Activated T-helper 1 cell treated with anti-CD3 and anti-CD28 coated beads, Interleukin-12 subunit alpha, Interleukin-12 subunit beta, Interleukin-2, Interleukin-4 antibody, amounts not matched to agents 30 ng/mL and 10 ng/mL and 1 ng/mL, durations not matched to agents 14 hours and 24 hours and 36 hours (primary cell): ENCODE measurements around the gene RRAGD. TPM values are rescaled to one million over a fixed set of nuclear protein-coding genes. Genes with fewer than 3 reads are reported as not detected.

Source experiments
- DNase-seq: peaks from one replicate; pipeline ENCODE4 v3.0.0; 2021; ENCODE audit warnings: low spot score
- H3K27ac Mint-ChIP-seq: one replicate; pipeline ENCODE4 v1.8.0; 2021; ENCODE audit warnings: mild to moderate bottlenecking, mixed read lengths
- H3K27me3 Mint-ChIP-seq: one replicate; pipeline ENCODE4 v1.8.0; 2022; ENCODE audit warnings: mild to moderate bottlenecking, moderate library complexity, mixed read lengths; ENCODE audit not compliant: insufficient read depth
- H3K36me3 Mint-ChIP-seq: one replicate; pipeline ENCODE4 v1.8.0; 2021; ENCODE audit warnings: low read depth, mixed read lengths
- H3K4me1 Mint-ChIP-seq: one replicate; pipeline ENCODE4 v1.8.0; 2021; ENCODE audit warnings: low read depth, mixed read lengths
- H3K4me3 Mint-ChIP-seq: one replicate; pipeline ENCODE4 v1.8.0; 2021; ENCODE audit warnings: mild to moderate bottlenecking, moderate library complexity, mixed read lengths
- H3K9me3 Mint-ChIP-seq: one replicate; pipeline ENCODE4 v1.8.0; 2021; ENCODE audit warnings: mixed read lengths
- intact Hi-C: fragments of 100-400 bp; cut with micrococcal nuclease; formaldehyde crosslinking; loops from one replicate; pipeline ENCODE4 v1.15.1; 2024
- total RNA-seq: library from RNA; stranded (reverse); gene quantifications from 2 replicates; pipeline ENCODE4 v1.2.3, GENCODE V29; 2022

RRAGD gene, protein sequence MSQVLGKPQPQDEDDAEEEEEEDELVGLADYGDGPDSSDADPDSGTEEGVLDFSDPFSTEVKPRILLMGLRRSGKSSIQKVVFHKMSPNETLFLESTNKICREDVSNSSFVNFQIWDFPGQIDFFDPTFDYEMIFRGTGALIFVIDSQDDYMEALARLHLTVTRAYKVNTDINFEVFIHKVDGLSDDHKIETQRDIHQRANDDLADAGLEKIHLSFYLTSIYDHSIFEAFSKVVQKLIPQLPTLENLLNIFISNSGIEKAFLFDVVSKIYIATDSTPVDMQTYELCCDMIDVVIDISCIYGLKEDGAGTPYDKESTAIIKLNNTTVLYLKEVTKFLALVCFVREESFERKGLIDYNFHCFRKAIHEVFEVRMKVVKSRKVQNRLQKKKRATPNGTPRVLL
- 7.8 and 10.1 TPM in 2 replicates for total RNA-seq

DNA sequence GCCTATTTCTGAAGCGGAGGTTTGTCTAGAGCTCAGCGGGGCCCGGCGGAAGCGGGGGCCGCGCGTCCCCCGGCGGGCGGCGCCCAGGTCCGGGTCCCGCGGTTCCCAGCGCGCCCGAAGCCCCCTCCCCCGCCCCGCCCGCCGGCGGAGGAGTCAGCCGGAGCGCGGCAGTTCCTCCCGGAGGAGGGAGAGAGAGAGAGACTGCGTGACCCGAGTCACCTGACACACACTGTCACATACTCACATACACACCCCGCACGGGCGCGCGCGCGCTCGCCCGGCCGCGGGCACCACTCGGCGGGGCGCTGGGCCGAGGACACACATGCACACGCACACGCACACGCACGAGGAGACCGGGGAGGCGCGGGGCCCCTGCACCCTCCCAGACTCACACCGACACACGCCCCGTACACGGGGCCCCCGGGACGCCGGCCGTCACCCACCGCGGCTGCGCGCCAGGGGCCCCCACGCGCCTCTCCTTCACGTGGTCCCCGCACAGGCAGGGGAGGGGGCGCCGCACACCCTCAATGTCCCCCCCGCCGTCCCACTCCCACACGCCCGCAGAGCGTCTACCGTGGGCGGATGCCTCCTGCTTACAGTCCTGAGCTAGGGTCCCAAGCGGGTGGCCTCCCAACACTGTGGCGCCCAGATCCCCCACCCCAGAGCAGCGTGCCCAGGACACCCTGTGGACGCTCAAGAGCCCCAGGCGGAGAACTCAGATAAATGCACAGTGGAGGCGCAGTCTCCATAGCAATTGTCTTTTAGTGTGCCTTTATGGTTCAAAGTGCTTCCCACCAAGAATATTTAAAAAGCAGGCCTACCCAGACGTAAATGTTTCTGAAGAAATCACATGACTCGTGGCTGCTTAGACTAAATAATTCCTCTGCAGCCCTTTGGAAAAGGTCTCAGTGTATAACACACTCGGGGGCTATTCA lies at the start of gene RRAGD:
Gene RRAGD (minus strand): TSS at position 203 of the 935 bp plus-strand sequence. CDS start 280 bp downstream, outside the sequence.
- Mint-ChIP-seq H3K27me3 (peaks cover 50% of the 10 kb centered on the region), H3K36me3 (peaks cover 3% of the 10 kb centered on the region), H3K9me3 (no peaks in the 10 kb centered on the region), H3K4me3 (peak within 1 kb of the TSS; percentile 95), H3K27ac (peak within 1 kb of the TSS; percentile 94), H3K4me1 (peaks cover 25% of the 10 kb centered on the region)
- peak; percentile 49 for DNase-seq
- intact Hi-C loops: loop anchor here (1.0 kb wide), 5 partner anchors 37 to 449 kb away; partner anchors contain the start of genes LYRM2, PM20D2, PNRC1 and RNGTT

DNA sequence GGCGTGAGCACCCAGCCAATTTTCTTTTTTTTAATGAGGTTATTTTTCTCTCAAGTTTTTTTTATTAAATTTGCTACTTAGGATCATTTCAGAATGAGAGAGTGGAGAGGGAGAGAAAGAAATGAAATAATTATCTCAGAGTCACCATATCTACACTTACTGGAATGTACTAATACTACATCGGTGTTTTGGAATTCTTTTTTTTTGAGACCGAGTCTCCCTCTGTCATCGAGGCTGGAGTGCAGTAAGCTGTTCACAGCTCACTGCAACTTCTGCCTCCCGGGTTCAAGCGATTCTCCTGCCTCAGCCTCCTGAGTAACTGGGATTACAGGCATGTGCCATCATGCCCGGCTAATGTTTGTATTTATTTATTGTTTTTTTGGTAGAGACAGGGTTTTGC lies 48.6 kb upstream of the RRAGD start:
- Mint-ChIP-seq H3K4me1 (no peaks in the 10 kb centered on the region), H3K4me3 (no peak overlapping the region), H3K36me3 (no peaks in the 10 kb centered on the region), H3K9me3 (no peaks in the 10 kb centered on the region), H3K27ac (no peak overlapping the region), H3K27me3 (peaks cover 12% of the 10 kb centered on the region)
- intact Hi-C loops: no loop called here
- DNase-seq: no peak

DNA sequence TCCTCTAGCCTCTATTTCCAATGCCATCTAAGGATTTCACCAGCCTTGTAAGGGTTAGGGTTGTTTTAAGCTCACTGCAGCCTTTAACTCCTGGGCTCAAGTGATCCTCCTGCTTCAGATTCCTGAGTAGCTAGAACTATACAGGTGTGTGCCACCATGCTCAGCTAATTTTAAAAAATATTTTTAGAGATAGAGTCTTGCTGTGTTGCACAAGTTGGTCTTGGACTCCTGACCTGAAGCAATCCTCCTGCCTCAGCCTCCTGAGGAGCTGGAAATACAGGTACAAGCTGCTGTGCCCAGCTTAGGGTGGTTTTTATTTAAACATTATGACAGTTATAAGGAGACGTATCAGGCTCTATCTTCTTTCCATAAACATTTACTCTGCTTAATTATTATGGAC lies 47.4 kb upstream of the RRAGD start:
- intact Hi-C loops: no loop called here
- H3K4me3 Mint-ChIP-seq: no peak overlapping the region
- no peaks in the 10 kb centered on the region for H3K36me3 Mint-ChIP-seq
- DNase-seq: no peak
- no peak overlapping the region for H3K27ac Mint-ChIP-seq
- peaks cover 13% of the 10 kb centered on the region for H3K27me3 Mint-ChIP-seq
- no peaks in the 10 kb centered on the region for H3K4me1 Mint-ChIP-seq
- H3K9me3 Mint-ChIP-seq: no peaks in the 10 kb centered on the region

GRCh38 chr6:89458704-89459103 lies 46.6 kb upstream of the RRAGD start:
- Mint-ChIP-seq H3K4me1 (no peaks in the 10 kb centered on the region), H3K27me3 (peaks cover 13% of the 10 kb centered on the region), H3K27ac (no peak overlapping the region), H3K4me3 (no peak overlapping the region), H3K36me3 (no peaks in the 10 kb centered on the region), H3K9me3 (no peaks in the 10 kb centered on the region)
- no peak for DNase-seq
- intact Hi-C loops: no loop called here

DNA sequence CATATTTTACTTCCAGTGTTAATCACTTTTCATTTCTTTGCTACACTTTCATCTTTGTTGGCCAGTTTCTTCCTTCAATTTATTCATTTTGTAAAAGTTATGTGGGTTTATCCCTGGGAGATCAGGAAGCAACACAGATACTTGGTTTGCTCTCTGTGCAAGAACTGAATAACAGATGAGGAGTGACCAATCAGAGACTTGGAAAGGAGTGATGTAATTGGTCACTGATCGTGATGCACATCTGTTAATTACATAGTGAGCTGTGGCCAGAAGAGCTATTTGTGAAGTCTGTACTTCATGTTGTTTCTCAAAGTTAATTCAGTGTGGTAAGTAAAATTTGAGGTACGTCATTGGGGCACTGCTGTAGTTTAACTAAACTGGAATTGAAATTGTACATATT lies 42.2 kb upstream of the RRAGD start:
- intact Hi-C loops: no loop called here
- DNase-seq: no peak
- Mint-ChIP-seq H3K9me3 (no peaks in the 10 kb centered on the region), H3K36me3 (no peaks in the 10 kb centered on the region), H3K4me1 (no peaks in the 10 kb centered on the region), H3K27ac (no peak overlapping the region), H3K4me3 (no peak overlapping the region), H3K27me3 (peaks cover 5% of the 10 kb centered on the region)

- DNase-seq: no peak
- Mint-ChIP-seq H3K27ac (no peak overlapping the region), H3K9me3 (no peaks in the 10 kb centered on the region), H3K4me1 (no peaks in the 10 kb centered on the region), H3K36me3 (no peaks in the 10 kb centered on the region), H3K4me3 (no peak overlapping the region), H3K27me3 (peaks cover 5% of the 10 kb centered on the region)
- intact Hi-C loops: no loop called here
These were observed 40.2 kb upstream of the RRAGD start for GRCh38 chr6:89452281-89452680.

GRCh38 chr6:89449193-89449592 lies 37.1 kb upstream of the RRAGD start:
- Mint-ChIP-seq H3K27me3 (peaks cover 3% of the 10 kb centered on the region), H3K4me3 (no peak overlapping the region), H3K4me1 (no peaks in the 10 kb centered on the region), H3K9me3 (no peaks in the 10 kb centered on the region), H3K36me3 (no peaks in the 10 kb centered on the region), H3K27ac (no peak overlapping the region)
- intact Hi-C loops: no loop called here
- no peak for DNase-seq

DNA sequence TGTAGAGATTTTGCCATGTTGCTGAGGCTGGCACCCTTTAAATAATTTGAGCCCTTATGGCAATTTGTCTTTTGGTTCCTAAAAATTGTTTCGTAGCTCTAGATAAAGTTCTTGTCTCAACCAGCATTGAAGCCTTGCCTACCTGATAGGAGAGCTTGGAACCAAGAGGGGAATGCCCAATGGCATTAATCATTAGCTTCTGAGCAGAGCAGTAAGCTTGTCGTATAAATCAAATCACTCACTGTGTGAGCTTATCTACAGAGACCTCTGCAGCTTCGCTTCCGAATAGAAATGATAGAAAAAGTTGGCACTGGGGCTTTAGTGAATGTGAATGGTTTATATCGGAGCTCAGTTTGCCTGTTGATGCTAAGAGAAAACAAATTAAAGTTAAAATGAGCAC lies 31.6 kb upstream of the RRAGD start:
- H3K9me3 Mint-ChIP-seq: no peaks in the 10 kb centered on the region
- H3K36me3 Mint-ChIP-seq: no peaks in the 10 kb centered on the region
- intact Hi-C loops: no loop called here
- no peak overlapping the region for H3K27ac Mint-ChIP-seq
- H3K27me3 Mint-ChIP-seq: no peaks in the 10 kb centered on the region
- no peak for DNase-seq
- no peaks in the 10 kb centered on the region for H3K4me1 Mint-ChIP-seq
- no peak overlapping the region for H3K4me3 Mint-ChIP-seq

GRCh38 chr6:89440200-89440599 lies 28.1 kb upstream of the RRAGD start:
- Mint-ChIP-seq H3K4me1 (no peaks in the 10 kb centered on the region), H3K36me3 (no peaks in the 10 kb centered on the region), H3K27me3 (peaks cover 9% of the 10 kb centered on the region), H3K9me3 (no peaks in the 10 kb centered on the region), H3K4me3 (no peak overlapping the region), H3K27ac (no peak overlapping the region)
- intact Hi-C loops: no loop called here
- DNase-seq: no peak

GRCh38 chr6:89439014-89439413 lies 26.9 kb upstream of the RRAGD start:
- Mint-ChIP-seq H3K36me3 (no peaks in the 10 kb centered on the region), H3K9me3 (no peaks in the 10 kb centered on the region), H3K4me1 (peaks cover 1% of the 10 kb centered on the region), H3K4me3 (no peak overlapping the region), H3K27ac (no peak overlapping the region), H3K27me3 (peaks cover 17% of the 10 kb centered on the region)
- DNase-seq: no peak
- intact Hi-C loops: loop anchor here (10.0 kb wide), 1 partner anchor 1146 kb away; the partner anchor contains the start of gene MAP3K7

DNA sequence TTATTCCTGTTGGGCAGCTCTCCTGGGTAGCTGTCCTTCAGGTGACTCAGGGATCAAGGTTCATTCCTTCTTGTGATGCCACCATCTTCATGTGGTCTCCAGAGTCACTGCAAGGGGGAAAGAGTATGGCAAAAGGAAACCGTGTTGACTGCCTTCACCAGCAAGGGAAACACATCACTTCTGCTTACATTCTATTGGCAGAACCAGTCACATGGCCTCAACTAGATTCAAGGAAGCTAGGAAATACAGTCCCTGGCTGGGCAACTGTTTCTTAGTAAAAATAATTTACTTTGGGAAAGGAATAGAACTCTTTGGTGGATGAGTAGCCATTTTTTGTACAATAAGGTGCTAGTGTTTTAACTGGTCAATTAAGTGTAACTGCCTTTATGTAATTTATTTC lies 26.2 kb upstream of the RRAGD start:
- intact Hi-C loops: loop anchor here (10.0 kb wide), 1 partner anchor 1147 kb away; the partner anchor contains the start of gene MAP3K7
- Mint-ChIP-seq H3K9me3 (no peaks in the 10 kb centered on the region), H3K27me3 (peaks cover 17% of the 10 kb centered on the region), H3K4me3 (no peak overlapping the region), H3K27ac (no peak overlapping the region), H3K4me1 (peaks cover 5% of the 10 kb centered on the region), H3K36me3 (no peaks in the 10 kb centered on the region)
- DNase-seq: no peak

- no peak overlapping the region for H3K27ac Mint-ChIP-seq
- intact Hi-C loops: loop anchor here (10.0 kb wide), 1 partner anchor 1149 kb away; the partner anchor contains the start of gene MAP3K7
- no peaks in the 10 kb centered on the region for H3K36me3 Mint-ChIP-seq
These were observed 24.2 kb upstream of the RRAGD start for GRCh38 chr6:89436226-89436625.

DNA sequence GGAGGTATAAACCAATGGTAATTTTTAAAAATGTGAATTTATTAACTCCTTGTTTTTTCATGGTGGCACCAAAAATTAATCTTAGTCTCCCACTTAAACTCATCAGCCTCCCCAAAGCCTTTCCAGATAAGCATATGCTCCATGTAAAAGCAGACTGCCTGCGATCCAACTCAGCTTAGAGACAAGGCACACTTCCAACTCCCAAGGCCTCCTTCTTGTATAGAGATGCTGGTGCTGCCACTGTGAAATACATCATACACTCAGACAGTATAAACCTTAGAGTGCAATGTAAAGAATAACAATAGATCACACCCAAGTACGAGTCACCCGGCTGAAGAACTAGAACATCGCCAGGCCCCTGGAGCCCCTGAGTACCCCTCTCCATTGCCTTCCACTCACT lies 22.9 kb upstream of the RRAGD start:
- no peak for DNase-seq
- Mint-ChIP-seq H3K4me3 (no peak overlapping the region), H3K27me3 (peaks cover 27% of the 10 kb centered on the region), H3K27ac (no peak overlapping the region), H3K9me3 (no peaks in the 10 kb centered on the region), H3K36me3 (no peaks in the 10 kb centered on the region), H3K4me1 (peaks cover 18% of the 10 kb centered on the region)
- intact Hi-C loops: loop anchor here (5.0 to 10.0 kb wide), 3 partner anchors 42 to 1150 kb away; partner anchors contain the start of gene MAP3K7

More at GRCh38 chr6:89436226-89436625, 24.2 kb upstream of the RRAGD start:
- H3K27me3 Mint-ChIP-seq: peaks cover 20% of the 10 kb centered on the region
- peaks cover 18% of the 10 kb centered on the region for H3K4me1 Mint-ChIP-seq
- H3K4me3 Mint-ChIP-seq: no peak overlapping the region
- no peaks in the 10 kb centered on the region for H3K9me3 Mint-ChIP-seq
- DNase-seq: no peak
